Measurements from ENCODE around the gene LMCD1. TPM values are rescaled to one million over a fixed set of nuclear protein-coding genes. Genes with fewer than 3 reads are reported as not detected.

LMCD1 gene
- polyA plus RNA-seq, 1 of the 3 experiments (the other 2 are of a cell fraction): 23.6 TPM

DNA sequence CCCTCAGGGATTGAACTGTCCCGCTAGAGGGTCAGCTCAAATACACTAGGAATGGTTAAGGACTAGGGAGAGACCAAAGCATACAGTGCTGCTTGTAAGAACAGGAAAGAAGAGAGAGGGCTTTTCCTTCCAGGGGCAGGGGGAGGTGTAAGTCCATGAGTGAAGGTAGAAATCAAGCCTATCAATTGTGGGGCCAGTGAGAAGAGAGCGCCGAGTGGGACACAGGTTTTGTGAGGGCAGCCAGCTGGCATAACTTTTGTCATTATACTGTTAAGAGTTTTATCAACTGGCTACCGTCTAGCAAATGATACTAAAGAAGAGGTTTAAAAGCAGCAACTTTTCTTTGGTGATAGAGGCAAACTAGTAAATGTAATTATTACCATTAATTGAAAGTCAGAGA, 45.0 kb downstream of the LMCD1 start:
- Histone ChIP-seq H3F3A (replicated peaks; ENCODE audit: insufficient read depth) (no peaks in the 10 kb centered on the region), H3K4me1 (ENCODE audit: control insufficient read depth in 1 of 2, insufficient read depth in 2 of 2, low read depth in 1 of 2, low read length in 1 of 2) (peaks cover 0 to 2% of the 10 kb centered on the region in 2 experiments; a peak in 1 of 4 replicates), H3K9ac (no peak overlapping the region), H3K27me3 (ENCODE audit: insufficient read depth) (no peaks in the 10 kb centered on the region), H4K20me1 (ENCODE audit: insufficient read depth) (no peaks in the 10 kb centered on the region), H3K4me3 (ENCODE audit: low read depth in 2 of 2, low read length in 1 of 2) (no peak overlapping the region), H3K27ac (ENCODE audit: low read depth in 2 of 2, low read length in 1 of 2) (no peak overlapping the region), H2AFZ (ENCODE audit: low read depth) (no peak overlapping the region), H3K9me2 (no peaks in the 10 kb centered on the region), H3K4me2 (no peak overlapping the region), H3K36me3 (replicated peaks in 1 of 2; ENCODE audit: control insufficient read depth in 1 of 2, insufficient read depth in 2 of 2, low read length in 1 of 2) (peaks cover 0 to 44% of the 10 kb centered on the region in 2 experiments), H3K9me3 (no peaks in the 10 kb centered on the region), H3K79me2 (ENCODE audit: insufficient read depth) (no peaks in the 10 kb centered on the region)
- no peak for DNase-seq
- TF ChIP-seq USF2 (IDR thresholded peaks at IDR 0.05; ENCODE audit: borderline replicate concordance, low read depth, low read length) (no peak), ZBTB33 (IDR thresholded peaks at IDR 0.05; ENCODE audit: borderline replicate concordance, low read depth) (no peak), CTCF (IDR thresholded peaks at IDR 0.05) (no peak), GABPA (IDR thresholded peaks at IDR 0.05; ENCODE audit: low read depth) (no peak), RCOR1 (IDR thresholded peaks at IDR 0.05; ENCODE audit: low read length) (no peak), TCF12 (IDR thresholded peaks at IDR 0.05) (no peak), JUND (IDR thresholded peaks at IDR 0.05) (no peak), RXRA (IDR thresholded peaks at IDR 0.05; ENCODE audit: borderline replicate concordance, low read depth) (no peak), POLR2AphosphoS5 (IDR thresholded peaks at IDR 0.05; ENCODE audit: low read depth, low read length) (no peak)
- TF ChIP-seq, protein P1, sequence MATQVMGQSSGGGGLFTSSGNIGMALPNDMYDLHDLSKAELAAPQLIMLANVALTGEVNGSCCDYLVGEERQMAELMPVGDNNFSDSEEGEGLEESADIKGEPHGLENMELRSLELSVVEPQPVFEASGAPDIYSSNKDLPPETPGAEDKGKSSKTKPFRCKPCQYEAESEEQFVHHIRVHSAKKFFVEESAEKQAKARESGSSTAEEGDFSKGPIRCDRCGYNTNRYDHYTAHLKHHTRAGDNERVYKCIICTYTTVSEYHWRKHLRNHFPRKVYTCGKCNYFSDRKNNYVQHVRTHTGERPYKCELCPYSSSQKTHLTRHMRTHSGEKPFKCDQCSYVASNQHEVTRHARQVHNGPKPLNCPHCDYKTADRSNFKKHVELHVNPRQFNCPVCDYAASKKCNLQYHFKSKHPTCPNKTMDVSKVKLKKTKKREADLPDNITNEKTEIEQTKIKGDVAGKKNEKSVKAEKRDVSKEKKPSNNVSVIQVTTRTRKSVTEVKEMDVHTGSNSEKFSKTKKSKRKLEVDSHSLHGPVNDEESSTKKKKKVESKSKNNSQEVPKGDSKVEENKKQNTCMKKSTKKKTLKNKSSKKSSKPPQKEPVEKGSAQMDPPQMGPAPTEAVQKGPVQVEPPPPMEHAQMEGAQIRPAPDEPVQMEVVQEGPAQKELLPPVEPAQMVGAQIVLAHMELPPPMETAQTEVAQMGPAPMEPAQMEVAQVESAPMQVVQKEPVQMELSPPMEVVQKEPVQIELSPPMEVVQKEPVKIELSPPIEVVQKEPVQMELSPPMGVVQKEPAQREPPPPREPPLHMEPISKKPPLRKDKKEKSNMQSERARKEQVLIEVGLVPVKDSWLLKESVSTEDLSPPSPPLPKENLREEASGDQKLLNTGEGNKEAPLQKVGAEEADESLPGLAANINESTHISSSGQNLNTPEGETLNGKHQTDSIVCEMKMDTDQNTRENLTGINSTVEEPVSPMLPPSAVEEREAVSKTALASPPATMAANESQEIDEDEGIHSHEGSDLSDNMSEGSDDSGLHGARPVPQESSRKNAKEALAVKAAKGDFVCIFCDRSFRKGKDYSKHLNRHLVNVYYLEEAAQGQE (IDR thresholded peaks at IDR 0.05; ENCODE audit: low read depth, low read length): no peak
- CTCF ChIA-PET: interaction anchor here (1.0 to 1.3 kb wide), 2 partner anchors 9 to 61 kb away, joined by 3 to 4 read pairs; no protein-coding TSS in a partner anchor
- POLR2A ChIA-PET: no interaction called here
- WGBS (ENCODE audit: low lambda C conversion rate): 93% methylated on average over 4 of the region's 4 CpGs
